Liver (tissue), 9 donors: ENCODE measurements around the gene NF2. TPM values are rescaled to one million over a fixed set of nuclear protein-coding genes. Genes with fewer than 3 reads are reported as not detected.

Experiments used
- DNase-seq: peaks from one replicate; pipeline ENCODE4 v3.0.0-alpha.2; 2017; ENCODE audit warnings: low spot score
- H3K27ac ChIP-seq, 2 donors: one replicate each; pipeline ENCODE4 v1.7.0; 2013; ENCODE audit warnings: inconsistent platforms in 2 of 2, low read length in 2 of 2, control low read depth in 1 of 2, low read depth in 1 of 2, mild to moderate bottlenecking in 1 of 2
- H3K27me3 ChIP-seq, 4 donors: one replicate each; pipeline versions ENCODE4 v1.6.1 to v1.7.0; 2013; ENCODE audit warnings: low read length in 3 of 4, inconsistent platforms in 1 of 4, mild to moderate bottlenecking in 1 of 4, moderate library complexity in 1 of 4; ENCODE audit not compliant: control insufficient read depth in 4 of 4, insufficient read depth in 4 of 4
- H3K36me3 ChIP-seq, 4 donors: one replicate each; pipeline versions ENCODE4 v1.6.1 to v1.7.0; 2013; ENCODE audit warnings: low read length in 3 of 4, mild to moderate bottlenecking in 3 of 4, low read depth in 1 of 4, moderate library complexity in 1 of 4; ENCODE audit not compliant: control insufficient read depth in 4 of 4, insufficient read depth in 3 of 4
- H3K4me1 ChIP-seq, 4 donors: one replicate each; pipeline versions ENCODE4 v1.6.1 to v1.7.0; 2013; ENCODE audit warnings: low read length in 3 of 4, mild to moderate bottlenecking in 3 of 4, moderate library complexity in 1 of 4; ENCODE audit not compliant: control insufficient read depth in 4 of 4, insufficient read depth in 4 of 4
- H3K4me3 ChIP-seq, 3 donors: one replicate each; pipeline versions ENCODE4 v1.6.1 to v1.7.0; 2013; ENCODE audit warnings: low read length in 3 of 3, control low read depth in 1 of 3, low read depth in 1 of 3, mild to moderate bottlenecking in 1 of 3
- H3K9ac ChIP-seq, 2 donors: one replicate each; pipeline ENCODE4 v1.7.0; 2013; ENCODE audit warnings: low read length in 2 of 2, mild to moderate bottlenecking in 2 of 2, moderate library complexity in 2 of 2, control low read depth in 1 of 2, low read depth in 1 of 2
- H3K9me3 ChIP-seq, 4 donors: one replicate each; pipeline versions ENCODE4 v1.6.1 to v1.7.0; 2013; ENCODE audit warnings: low read length in 3 of 4; ENCODE audit not compliant: control insufficient read depth in 4 of 4
- ATF3 ChIP-seq: IDR thresholded peaks from 2 replicates; pipeline ENCODE4 v1.6.1; 2016; ENCODE audit warnings: antibody characterized with exemption
- CTCF ChIP-seq: fragments of 150-350 bp; IDR thresholded peaks from 2 replicates; pipeline ENCODE4 v1.5.1; 2017; ENCODE audit warnings: improper control_type of control experiment, low read depth, low read length; ENCODE audit not compliant: missing input control
- FOXA1 ChIP-seq: IDR thresholded peaks from 2 replicates; pipeline ENCODE4 v1.6.1; 2016; ENCODE audit warnings: antibody characterized with exemption
- FOXA2 ChIP-seq: IDR thresholded peaks from 2 replicates; pipeline ENCODE4 v1.6.1; 2016; ENCODE audit warnings: antibody characterized with exemption
- HNF4A ChIP-seq, 2 donors: conservative IDR thresholded peaks; 2 replicates each; pipeline ENCODE4 v1.6.1; 2016; ENCODE audit warnings: antibody characterized with exemption in 2 of 2, mild to moderate bottlenecking in 2 of 2
- HNF4G ChIP-seq: IDR thresholded peaks from 2 replicates; pipeline ENCODE4 v1.6.1; 2016; ENCODE audit warnings: antibody characterized with exemption
- MAX ChIP-seq: IDR thresholded peaks from 2 replicates; pipeline ENCODE4 v1.6.1; 2016; ENCODE audit warnings: antibody characterized with exemption
- NR2F2 ChIP-seq: IDR thresholded peaks from 2 replicates; pipeline ENCODE4 v1.6.1; 2016; ENCODE audit warnings: antibody characterized with exemption
- RAD21 ChIP-seq, 2 donors: IDR thresholded peaks; 2 replicates each; pipeline ENCODE4 v1.6.1; 2016; ENCODE audit warnings: antibody characterized with exemption in 2 of 2, mild to moderate bottlenecking in 2 of 2
- REST ChIP-seq: IDR thresholded peaks from 2 replicates; pipeline ENCODE4 v1.6.1; 2016; ENCODE audit warnings: antibody characterized with exemption, mild to moderate bottlenecking
- RXRA ChIP-seq, 2 donors: IDR thresholded peaks; 2 replicates each; pipeline ENCODE4 v1.6.1; 2017 to 2018; ENCODE audit warnings: antibody characterized with exemption in 2 of 2, mild to moderate bottlenecking in 1 of 2
- SP1 ChIP-seq: IDR thresholded peaks from 2 replicates; pipeline ENCODE4 v1.6.1; 2018; ENCODE audit warnings: antibody characterized with exemption, mild to moderate bottlenecking
- TAF1 ChIP-seq: conservative IDR thresholded peaks from 2 replicates; pipeline ENCODE4 v1.6.1; 2016; ENCODE audit warnings: antibody characterized with exemption, mild to moderate bottlenecking
- YY1 ChIP-seq: IDR thresholded peaks from 2 replicates; pipeline ENCODE4 v1.6.1; 2016; ENCODE audit warnings: antibody characterized with exemption, mild to moderate bottlenecking
- ZBTB33 ChIP-seq: IDR thresholded peaks from 2 replicates; pipeline ENCODE4 v1.6.1; 2016; ENCODE audit warnings: antibody characterized with exemption
- WGBS: extraction: QIAGEN DNeasy Blood & Tissue Kit; methylation state at CpG from one replicate; pipeline ENCODE4 v1.1.7; 2013; 5-methylcytosine and 5-hydroxymethylcytosine counted together
- polyA plus RNA-seq, 2 donors: library from polyadenylated mRNA; stranded (reverse) in 1 of 2; unstranded in 1 of 2; fragments of 200-250 nt in 1 of 2; fragments of >200 nt in 1 of 2; fragmentation: Nextera tagmentation in 1 of 2; extraction: Ambion mirVana in 1 of 2; gene quantifications; one replicate each; pipeline versions ENCODE4 v1.2.1 to v1.2.3, GENCODE V29; 2013 to 2015
- total RNA-seq, 2 donors: library from RNA; depleted of rRNA; stranded (reverse); fragments of >200 nt; gene quantifications; one replicate each; pipeline ENCODE4 v1.2.3, GENCODE V29; 2014
- donor health status: healthy.
- donor health status: healthy.
- donor health status: healthy.
- donor health status: healthy.
- donor health status: healthy.

Gene NF2
- total and polyA plus RNA-seq, 4 donors, result 6.2 to 25.2 (median 11.2) TPM

- peaks cover 0 to 4% (median 2%) of the 10 kb centered on the region in 4 donors for H3K27me3 ChIP-seq
- 73% methylated on average over 13 of the region's 13 CpGs for WGBS
Observed at GRCh38 chr22:29715240-29715639, 111.8 kb downstream of the NF2 start.

GRCh38 chr22:29715705-29716104 is 112.3 kb downstream of the NF2 start:
- H3K9me3 ChIP-seq, result no peaks in the 10 kb centered on the region
- peaks cover 0 to 6% (median 1%) of the 10 kb centered on the region in 4 donors for H3K4me1 ChIP-seq
- 66% methylated on average over 5 of the region's 5 CpGs for WGBS
- H3K27ac ChIP-seq, result no peak overlapping the region
- H3K36me3 ChIP-seq, result no peaks in the 10 kb centered on the region
- peaks cover 0 to 4% (median 2%) of the 10 kb centered on the region in 4 donors for H3K27me3 ChIP-seq
- no peak overlapping the region for H3K9ac ChIP-seq
- DNase-seq, result no peak
- H3K4me3 ChIP-seq, result no peak overlapping the region
- no peak for TF ChIP-seq HNF4G
- no peak for TF ChIP-seq CTCF
- no peak for TF ChIP-seq SP1
- no peak for TF ChIP-seq MAX
- no peak for TF ChIP-seq REST
- no peak for TF ChIP-seq RAD21 (IDR thresholded peaks at IDR 0.05)

More at GRCh38 chr22:29715240-29715639, 111.8 kb downstream of the NF2 start:
- peaks cover 0 to 4% (median 0%) of the 10 kb centered on the region in 4 donors for H3K4me1 ChIP-seq
- no peaks in the 10 kb centered on the region for H3K9me3 ChIP-seq
- H3K36me3 ChIP-seq, result no peaks in the 10 kb centered on the region
- no peak overlapping the region for H3K27ac ChIP-seq
- TF ChIP-seq MAX (no peak), TAF1 (no peak), NR2F2 (no peak), HNF4G (no peak), YY1 (no peak), ZBTB33 (no peak), RXRA (IDR thresholded peaks at IDR 0.05) (no peak), RAD21 (IDR thresholded peaks at IDR 0.05) (no peak), REST (no peak), HNF4A (conservative IDR thresholded peaks at IDR 0.05) (no peak), ATF3 (no peak), FOXA1 (no peak), FOXA2 (no peak), SP1 (no peak)
- no peak overlapping the region for H3K4me3 ChIP-seq
- no peak for DNase-seq
- no peak overlapping the region for H3K9ac ChIP-seq
